ENCODE measurements around the gene KRTAP4-9. TPM values are rescaled to one million over a fixed set of nuclear protein-coding genes. Genes with fewer than 3 reads are reported as not detected.
"Not testable (repeated sequence)": the region's sequence is repeated elsewhere in the genome, so short reads cannot be mapped to it uniquely, and the experiment has no call there.

KRTAP4-9 gene
- total and polyA plus RNA-seq, 2 of the 13 experiments (the other 11 are each of a cell fraction or from before 2014, with no cell fraction given) = not detected

- WGBS (ENCODE audit: low lambda C conversion rate) = 15% methylated on average over 7 of the region's 7 CpGs
- CTCF ChIA-PET (ENCODE audit: low intra/inter-chr PET ratio, low total read pairs); BruUV-seq (replicated peaks); H4K20me1 ChIP-seq (ENCODE audit: insufficient read depth, low read length); H3K79me2 ChIP-seq (ENCODE audit: insufficient read depth, low read length); DNase-seq (ENCODE audit: low spot score); in situ Hi-C loops (cut with HindIII; ENCODE audit: extremely low pct_ligation_motif_present, low pct_unique_long_range_greater_than_20kb); H3K27ac ChIP-seq (ENCODE audit: extremely low read length, insufficient read depth, low read length); H3K4me2 ChIP-seq (ENCODE audit: low read depth, low read length); H3K9ac ChIP-seq (ENCODE audit: insufficient read depth, low read depth, low read length); intact Hi-C loops (cut with micrococcal nuclease; ENCODE audit: unreplicated experiment); H3K9me3 ChIP-seq (ENCODE audit: low read length); H2AFZ ChIP-seq (ENCODE audit: low read length); H3K4me1 ChIP-seq (ENCODE audit: insufficient read depth, low read length); POLR2A ChIA-PET; ATAC-seq; H3K36me3 ChIP-seq (replicated peaks in 1 of 2; ENCODE audit: control insufficient read depth in 1 of 2, insufficient read depth in 2 of 2, low read length in 2 of 2); FAIRE-seq; H3K4me3 ChIP-seq (replicated peaks in 1 of 3; ENCODE audit: insufficient read depth in 1 of 3, low read depth in 2 of 3, low read length in 3 of 3): not testable (repeated sequence)
- H3K27me3 ChIP-seq (ENCODE audit: control insufficient read depth in 1 of 2, insufficient read depth in 2 of 2, low read length in 2 of 2) = peaks cover 0 to 11% of the 10 kb centered on the region in 2 experiments; a peak in 2 of 5 replicates
These were observed 5.3 kb upstream of the KRTAP4-9 start for GRCh38 chr17:41099682-41100480.

- H3K27me3 ChIP-seq (ENCODE audit: control insufficient read depth in 1 of 2, insufficient read depth in 2 of 2, low read length in 2 of 2) = peaks cover 0 to 11% of the 10 kb centered on the region in 2 experiments; a peak in 2 of 5 replicates
- no peaks in the 10 kb centered on the region for H3K79me2 ChIP-seq (ENCODE audit: insufficient read depth, low read length)
- H3K4me2 ChIP-seq (ENCODE audit: low read depth, low read length) = no peak within 1 kb of the TSS
- no peak within 1 kb of the TSS for H3K27ac ChIP-seq (ENCODE audit: extremely low read length, insufficient read depth, low read length)
- POLR2A ChIA-PET = no interaction called here
- no peaks in the 10 kb centered on the region for H3K9me3 ChIP-seq (ENCODE audit: low read length)
- no peaks in the 10 kb centered on the region for H3K4me1 ChIP-seq (ENCODE audit: insufficient read depth, low read length)
- 21% methylated on average over 10 of the region's 10 CpGs for WGBS (ENCODE audit: low lambda C conversion rate)
- no peak within 1 kb of the TSS for H3K4me3 ChIP-seq (replicated peaks in 1 of 3; ENCODE audit: insufficient read depth in 1 of 3, low read depth in 2 of 3, low read length in 3 of 3)
- H2AFZ ChIP-seq (ENCODE audit: low read length) = no peak within 1 kb of the TSS
- DNase-seq (ENCODE audit: low spot score) (no peak), FAIRE-seq (no peak), ATAC-seq (no peak)
- no TSS peak for BruUV-seq (replicated peaks)
- H3K9ac ChIP-seq (ENCODE audit: insufficient read depth, low read depth, low read length) = no peak within 1 kb of the TSS
- CTCF ChIA-PET (ENCODE audit: low intra/inter-chr PET ratio, low total read pairs) = no interaction called here
- H3K36me3 ChIP-seq (replicated peaks in 1 of 2; ENCODE audit: control insufficient read depth in 1 of 2, insufficient read depth in 2 of 2, low read length in 2 of 2) = no peaks in the 10 kb centered on the region
- in situ Hi-C loops (cut with HindIII; ENCODE audit: extremely low pct_ligation_motif_present, low pct_unique_long_range_greater_than_20kb) = no loop called here
- H4K20me1 ChIP-seq (ENCODE audit: insufficient read depth, low read length) = no peaks in the 10 kb centered on the region
- TF ChIP-seq AHR (CRISPR knock-in tag; IDR thresholded peaks at IDR 0.05) = no peak
- 0 out of 2 replicates have a peak, but pooled peaks have one; percentile 40 for TF ChIP-seq PCBP1 (IDR thresholded peaks at IDR 0.05; ENCODE audit: borderline replicate concordance, low read depth, low read length)
- intact Hi-C loops (cut with micrococcal nuclease; ENCODE audit: unreplicated experiment) = no loop called here
These were observed 3.5 kb upstream of the KRTAP4-9 start, which contains the start of gene KRTAP4-16 for GRCh38 chr17:41101586-41102259. TSS of gene KRTAP4-16 (minus strand) at chr17:41102209. CDS start at chr17:41102209, 0 bp downstream.

All from HepG2 (cell line).